Activated CD4-positive, alpha-beta T cell treated with anti-CD3 and anti-CD28 coated beads, Interleukin-2, Interleukin-6, amounts not matched to agents 100 ng/mL and 50 ng/mL, durations not matched to agents 16 hours and 8 hours (primary cell): ENCODE data around the gene GDPD4.

Source experiments
- DNase-seq: peaks from one replicate; pipeline ENCODE4 v3.0.0-alpha.2; 2020

The GDPD4 gene

DNA sequence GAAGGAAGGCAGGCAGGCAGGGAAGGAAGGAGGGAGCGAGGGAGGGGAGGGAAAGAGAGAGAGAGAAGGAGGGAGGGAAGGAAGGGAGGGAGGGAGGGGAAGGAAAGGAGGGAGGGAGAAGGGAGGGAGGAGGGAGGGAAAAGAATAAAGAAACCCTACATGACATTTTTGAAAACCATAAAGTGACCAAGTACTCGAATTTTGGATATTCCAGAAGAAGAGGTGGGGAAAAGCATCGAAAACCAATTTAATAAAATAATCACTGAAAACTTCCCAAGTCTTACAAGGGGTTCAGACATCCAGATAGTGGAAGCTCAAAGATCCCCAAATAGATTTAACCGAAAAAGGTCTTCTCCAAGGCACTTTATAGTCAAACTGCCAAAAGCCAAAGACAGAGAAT lies 11.7 kb downstream of the GDPD4 start:
- DNase-seq, result no peak

DNA sequence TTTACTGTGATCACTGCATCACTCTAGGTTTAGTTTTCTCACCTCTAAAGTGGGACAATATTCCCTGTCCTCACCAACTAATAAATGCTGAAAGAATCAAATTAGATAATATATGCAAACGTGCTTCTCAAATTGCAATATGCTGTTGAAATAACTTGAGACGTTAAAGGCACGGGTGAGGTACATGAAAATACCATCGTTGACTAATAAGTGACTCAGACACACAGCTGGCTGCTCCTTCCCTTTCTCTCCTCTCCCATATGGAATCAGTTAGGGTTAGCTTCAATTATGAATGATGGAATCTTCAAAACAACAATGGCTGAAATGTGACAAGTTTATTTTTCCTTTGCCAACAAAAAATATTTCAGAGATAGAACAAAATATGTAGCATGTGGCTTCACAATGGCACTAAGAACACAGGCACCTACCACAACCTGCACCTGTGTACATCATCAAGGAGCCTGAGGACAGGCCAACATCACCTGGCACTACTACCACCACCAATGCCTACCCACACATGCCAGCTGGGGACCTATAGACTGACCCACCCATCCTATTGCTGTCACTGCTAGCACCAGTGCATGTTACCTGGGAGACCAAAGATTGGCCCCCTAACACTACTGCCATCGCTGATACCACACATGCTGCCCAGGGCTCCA lies 13.7 kb downstream of the GDPD4 start:
- no peak for DNase-seq

DNA sequence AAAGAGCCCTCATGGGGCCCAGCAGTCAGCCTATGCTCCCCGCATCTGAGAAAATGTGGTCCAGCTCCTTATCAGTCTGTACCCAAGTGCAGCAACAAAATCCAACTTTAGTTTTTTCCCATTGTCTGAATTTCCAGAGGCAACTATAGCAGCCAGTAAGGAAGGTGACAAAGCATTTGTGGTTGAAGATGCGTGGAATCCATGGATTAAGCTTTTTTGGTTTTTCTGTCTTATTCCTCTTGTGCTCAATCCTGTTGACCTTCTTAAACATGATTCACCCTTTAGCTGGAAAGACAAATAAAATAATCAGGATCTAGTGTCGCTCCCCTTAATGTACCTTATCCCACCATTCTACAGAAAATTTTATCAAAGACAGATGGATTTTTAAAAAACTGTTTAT lies 14.3 kb downstream of the GDPD4 start:
- DNase-seq, result no peak

DNA sequence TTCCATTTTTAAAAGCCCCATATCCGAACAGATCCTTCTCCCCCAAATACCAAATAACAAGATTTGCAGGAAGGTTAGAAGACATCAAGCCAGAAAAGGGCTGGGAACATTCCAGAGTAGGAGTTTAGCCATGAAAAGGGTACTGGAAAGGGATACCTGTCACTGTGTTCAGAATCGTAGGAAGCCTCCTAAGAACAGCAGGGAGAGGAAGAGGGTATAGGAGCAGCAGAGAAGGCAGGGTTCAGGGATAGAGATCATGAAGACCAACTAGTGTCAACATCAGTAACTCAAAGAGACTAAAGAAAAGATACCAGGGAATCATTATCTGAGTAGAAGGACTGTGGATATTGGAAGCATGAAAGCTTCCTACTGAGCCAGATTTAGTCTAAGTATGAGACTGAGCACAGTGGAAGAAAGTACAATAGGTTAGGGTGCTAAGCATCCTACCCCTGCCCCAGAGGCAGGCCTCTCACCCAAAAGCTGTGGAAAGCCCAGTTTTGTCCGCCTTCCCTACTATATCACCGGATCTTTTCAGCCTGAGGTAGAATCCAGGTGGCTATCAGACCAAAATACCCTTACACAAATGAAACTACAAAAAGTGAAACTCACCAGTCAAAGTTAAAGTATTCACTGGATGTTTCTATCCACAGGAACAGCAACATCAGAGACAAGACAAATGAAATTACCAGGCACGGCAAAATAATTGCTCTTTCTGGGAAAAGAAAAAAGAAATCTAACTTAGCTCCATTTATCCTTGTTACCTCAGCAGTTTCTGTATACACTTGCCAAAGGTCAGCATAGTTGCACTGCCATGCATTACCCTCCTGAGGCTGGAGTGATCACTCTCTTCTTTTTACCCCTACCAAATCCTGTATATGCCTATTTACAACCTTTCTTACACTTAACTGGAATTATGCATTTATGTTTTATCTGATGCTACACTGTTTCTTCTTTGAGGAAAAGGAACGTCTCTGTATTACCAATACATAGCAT lies 16.7 kb downstream of the GDPD4 start:
- no peak for DNase-seq

DNA sequence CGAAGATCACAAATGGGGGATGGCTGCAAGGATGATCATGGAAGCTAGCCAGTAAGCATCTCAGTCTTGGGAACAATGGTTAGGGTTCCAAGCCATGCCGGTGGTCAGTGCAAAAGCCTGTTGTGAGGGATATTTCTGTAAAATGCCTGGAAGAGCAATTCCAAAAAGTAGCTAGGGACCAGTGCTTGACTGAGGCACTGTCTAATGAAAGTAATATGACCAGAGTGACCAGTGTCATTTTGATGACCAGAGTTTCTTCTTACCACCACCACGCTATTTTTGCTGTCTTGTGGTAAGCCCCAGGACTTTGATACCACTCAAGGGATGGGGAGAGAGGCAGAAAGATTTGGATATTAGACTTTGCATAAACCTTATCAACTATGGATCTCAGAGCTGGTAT lies 18.4 kb downstream of the GDPD4 start:
- no peak for DNase-seq

DNA sequence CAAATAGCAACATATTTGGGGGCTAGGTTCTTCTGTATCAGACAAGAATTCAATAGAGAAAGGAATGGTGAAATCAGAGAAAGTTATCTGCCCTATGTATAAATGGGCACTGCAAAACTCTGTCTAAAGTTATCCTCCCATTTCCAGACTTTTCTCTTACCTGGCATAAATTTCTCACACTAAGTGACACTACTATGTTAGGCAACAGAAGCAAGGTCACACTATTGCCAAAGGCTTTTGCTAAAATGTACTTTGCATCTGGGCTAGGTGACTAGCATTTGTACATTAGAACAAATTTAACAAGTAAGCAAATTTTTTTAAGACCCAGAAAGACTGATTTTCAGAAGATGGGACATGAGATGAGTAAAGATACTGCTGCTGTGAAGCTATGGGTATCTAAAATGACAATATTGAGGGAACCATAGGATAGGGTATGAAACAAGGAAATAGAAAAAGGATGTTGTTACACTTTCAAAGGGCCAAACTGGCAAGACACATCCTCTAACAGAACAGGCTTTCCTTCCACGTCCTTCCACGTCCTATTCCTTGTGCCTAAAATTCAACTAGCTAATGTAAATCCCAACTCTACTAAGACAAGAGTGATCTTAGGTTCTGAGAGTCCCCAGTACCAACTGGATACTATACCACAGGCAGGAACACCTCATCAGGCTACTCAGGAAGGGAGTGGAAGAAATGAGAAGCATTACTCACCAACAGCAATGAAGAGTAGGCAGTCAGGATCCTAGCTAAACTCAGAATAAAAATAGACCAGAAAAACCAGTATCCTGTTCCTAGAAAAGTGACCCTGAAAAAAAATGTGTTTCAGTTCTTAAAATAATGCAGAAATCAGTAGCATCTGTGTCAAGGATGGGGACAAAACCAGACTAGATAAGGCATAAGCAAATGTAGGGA lies 22.6 kb downstream of the GDPD4 start:
- DNase-seq, result no peak

DNA sequence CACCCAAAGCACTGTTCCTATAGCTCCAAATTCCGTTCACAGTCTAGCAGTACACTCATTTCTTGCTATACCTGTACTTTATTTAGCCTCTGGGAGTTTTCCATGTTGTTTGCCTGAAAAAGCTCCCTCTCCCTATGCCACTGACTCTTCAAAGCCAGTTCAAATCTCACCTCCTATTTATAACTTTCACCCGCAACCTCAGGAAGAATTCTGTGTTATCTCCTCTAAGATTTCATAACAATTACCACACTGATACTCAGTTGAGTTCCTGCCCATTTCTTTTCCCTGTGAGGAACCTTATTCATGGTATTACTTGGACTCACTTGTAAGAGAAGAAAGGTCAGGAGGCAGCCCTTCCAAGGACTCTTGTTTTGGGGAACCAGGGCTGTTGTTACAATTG lies 25.2 kb downstream of the GDPD4 start:
- DNase-seq, result no peak

DNA sequence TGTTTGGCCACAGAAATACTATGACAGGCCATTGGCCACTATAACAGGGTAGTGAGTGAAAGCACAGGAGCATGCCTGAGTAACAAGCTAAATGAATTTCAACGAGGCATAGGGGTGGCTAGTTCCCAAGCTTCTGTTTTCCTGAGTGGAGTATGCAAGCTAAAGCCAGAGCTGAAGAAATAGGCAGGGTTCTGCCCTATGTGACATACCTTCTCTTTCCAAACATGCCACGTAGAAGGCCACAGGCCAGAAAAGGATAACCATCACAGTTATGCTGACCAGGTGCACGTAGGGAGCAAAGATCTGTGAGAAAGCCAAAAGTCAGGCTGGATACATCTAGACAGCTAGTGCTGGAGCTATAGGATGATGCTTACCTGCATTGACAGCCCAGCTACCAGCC lies 30.6 kb downstream of the GDPD4 start:
- DNase-seq, result no peak

DNA sequence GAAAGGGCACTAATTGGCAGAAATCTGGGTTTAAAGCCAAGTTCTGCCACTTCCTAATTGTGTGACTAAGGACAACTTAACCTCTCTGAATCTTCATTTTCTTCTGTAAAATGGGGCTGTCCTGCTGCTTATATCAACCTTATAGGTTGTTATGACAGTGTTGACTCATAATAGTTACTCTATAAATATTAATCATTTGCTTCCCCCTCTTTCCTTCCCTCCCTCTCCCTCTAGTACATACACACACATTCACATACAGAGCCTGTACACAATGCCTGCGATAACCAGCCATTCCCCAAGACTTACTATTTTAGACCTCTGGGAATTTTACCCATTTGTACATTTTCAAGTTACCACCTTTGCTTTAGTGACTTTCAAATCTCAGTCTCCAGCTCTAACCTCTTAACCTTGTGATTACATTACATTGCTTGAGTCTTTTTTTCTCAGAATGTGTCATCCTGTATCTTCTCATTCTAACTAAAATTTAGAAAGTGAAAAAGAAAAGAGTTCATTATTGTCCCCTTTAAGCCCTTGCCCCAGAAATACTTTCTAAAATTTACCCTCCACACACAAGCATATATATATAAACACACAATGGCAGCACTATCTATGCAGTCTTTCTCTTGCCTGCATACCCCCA lies 31.9 kb downstream of the GDPD4 start:
- peak; percentile 4 for DNase-seq

DNA sequence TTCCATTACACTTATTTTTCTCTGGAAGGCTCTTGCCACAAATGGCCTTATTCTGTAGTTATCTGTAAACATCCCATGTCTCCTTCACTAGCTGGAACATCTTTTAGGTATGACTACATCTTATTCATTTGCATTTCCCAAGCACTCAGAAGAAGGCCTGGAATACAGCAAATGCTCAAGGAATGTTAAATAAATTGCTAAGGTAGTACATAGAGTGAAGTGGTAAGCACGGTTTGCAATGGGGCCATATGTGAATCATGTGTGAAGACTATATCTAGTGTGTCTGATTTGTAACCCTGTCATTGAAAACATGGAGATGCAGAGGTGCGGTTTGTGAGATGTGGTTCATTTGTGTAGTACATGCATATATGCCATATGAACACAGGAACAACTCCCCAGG lies 33.5 kb downstream of the GDPD4 start:
- DNase-seq, result no peak

DNA sequence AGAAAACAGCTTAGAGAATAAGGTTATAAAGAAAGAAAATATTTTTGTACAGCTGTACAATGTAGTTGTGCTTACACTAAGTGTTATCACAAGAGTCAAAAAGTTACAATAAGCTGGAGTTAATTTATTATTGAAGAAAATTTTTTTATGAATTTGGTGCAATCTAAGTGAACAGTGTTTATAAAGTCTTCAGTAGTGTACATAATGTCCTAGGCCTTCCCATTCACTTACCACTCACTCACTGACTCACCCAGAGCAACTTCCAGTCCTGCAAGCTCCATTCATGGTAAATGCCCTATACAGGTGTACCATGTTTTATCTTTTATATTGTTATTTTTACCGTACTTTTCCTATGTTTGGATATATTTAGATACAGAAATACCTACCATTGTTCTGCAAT lies 34.7 kb downstream of the GDPD4 start:
- DNase-seq, result no peak

DNA sequence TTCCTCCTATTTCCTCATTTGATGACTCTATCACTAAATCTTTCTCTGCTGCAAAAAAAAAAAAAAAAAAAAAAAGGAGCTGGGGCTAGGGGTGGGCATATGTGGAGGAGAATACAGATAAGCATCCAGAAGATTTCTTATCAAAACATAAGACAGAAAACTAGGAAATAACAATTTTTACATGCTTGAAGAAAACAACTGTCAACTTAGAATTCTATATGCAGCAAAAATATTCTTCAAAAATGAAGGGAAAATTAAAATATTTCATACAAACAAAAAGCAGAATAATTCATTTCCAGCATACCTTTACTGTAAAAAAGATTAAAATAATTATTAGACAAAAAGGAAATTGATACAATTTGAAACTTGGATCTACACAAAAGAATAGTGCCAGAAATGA lies 38.7 kb downstream of the GDPD4 start:
- no peak for DNase-seq

DNA sequence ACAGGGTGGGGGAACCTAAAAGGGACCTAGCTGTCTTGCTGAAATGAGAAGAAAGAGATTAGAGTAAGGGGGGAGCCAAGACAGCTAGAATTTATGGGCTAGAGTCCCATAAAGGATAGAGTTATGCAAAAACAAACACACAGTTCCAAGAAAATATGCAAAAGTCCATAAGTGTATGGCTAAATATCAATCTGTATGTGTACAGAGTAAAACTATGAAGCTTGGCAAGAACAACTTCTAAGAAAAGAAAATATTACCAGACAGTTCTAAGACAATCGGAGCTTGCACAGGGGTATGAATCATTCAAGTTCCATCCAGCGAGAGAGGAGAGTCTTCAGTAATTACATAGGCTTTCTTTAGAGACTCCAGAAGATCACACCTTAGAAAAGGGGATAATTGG lies 41.8 kb downstream of the GDPD4 start:
- DNase-seq, result no peak

DNA sequence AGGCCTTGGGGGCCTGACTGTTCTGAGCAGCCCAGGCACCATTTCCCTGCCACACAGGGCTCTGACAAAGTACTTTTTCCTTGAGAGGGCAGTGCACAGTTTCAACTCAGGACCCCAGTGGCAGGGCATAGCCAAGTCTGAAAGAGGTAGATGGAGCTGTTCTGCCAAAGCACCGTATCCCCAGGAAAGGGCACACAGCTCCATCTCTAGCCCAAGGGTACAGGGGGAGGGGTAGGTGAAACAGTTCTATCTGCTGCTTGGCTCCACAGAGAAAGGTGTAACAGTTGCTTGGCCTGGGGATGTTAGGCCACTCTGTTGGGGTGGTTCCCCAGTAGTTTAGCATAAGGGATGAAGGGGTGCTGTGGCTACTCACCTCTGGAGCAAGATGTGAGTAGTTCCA lies 47.8 kb downstream of the GDPD4 start:
- DNase-seq, result no peak

DNA sequence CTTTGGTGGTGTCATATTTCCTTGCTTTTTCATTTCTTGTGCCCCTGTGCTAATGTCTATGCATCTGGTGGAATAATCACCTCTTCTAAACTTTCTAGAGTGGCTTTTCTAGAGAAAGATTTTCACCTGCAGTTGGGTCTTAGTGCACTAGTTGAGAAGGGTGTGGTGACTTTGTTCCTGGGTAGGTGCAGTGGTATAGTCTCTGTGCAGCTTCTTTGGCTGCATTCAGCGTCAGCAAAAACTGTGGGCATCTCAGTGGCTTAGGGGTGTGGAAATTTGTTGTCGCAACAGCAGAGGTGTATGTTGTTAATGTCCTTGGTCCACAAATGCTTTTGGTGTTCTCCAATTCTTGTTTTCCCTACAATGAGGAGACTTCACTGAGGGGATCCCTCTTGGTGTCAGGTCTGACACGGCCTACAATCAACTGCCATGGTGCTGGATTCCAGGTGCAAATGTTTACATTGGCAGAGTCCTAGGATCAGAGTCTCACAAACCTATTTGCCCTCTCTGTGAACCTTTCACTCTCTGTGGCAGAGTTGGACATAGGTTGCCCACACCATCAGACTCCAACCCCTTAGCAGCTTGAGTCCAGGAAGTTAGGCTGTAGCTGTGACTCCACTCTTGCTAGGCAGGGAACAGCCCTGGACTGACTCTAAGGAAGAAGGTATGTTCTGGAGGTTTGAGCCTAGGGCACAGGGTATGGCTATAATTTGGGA lies 48.8 kb downstream of the GDPD4 start:
- no peak for DNase-seq

DNA sequence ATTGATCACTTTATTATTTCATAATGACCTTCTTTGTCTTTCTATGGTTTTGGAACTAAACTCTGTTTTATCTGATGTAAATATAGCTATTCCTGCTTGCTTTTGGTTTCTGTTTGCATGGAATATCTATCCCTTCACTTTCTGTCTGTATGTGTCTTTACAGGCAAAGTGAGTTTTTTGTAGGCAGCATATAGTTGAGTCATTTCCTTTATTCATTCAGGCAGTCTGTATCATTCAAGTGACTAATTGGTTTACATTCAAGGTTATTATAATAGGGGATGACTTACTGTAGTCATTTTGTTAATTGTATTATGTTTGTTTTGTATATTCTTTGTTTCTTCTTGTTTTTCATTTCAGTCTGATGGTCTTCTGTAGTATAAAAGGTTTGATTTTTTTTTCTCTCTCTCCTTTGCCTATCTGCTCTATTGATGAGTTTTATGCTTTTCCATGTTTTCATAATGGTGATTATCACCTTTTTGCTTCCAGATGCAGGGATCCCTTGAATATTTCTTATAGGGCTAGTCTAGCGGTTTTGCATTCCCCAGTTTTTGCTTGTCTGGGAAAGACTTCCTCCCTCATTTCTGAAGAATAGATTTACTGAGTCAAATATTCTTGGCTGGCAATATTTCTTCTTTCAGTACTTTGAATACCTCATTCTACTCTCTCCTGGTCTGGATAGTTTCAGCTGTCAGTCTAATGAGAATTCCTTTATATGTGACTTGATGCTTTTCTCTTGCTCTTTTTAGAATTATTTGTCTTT lies 50.4 kb downstream of the GDPD4 start:
- DNase-seq, result peak; percentile 23

DNA sequence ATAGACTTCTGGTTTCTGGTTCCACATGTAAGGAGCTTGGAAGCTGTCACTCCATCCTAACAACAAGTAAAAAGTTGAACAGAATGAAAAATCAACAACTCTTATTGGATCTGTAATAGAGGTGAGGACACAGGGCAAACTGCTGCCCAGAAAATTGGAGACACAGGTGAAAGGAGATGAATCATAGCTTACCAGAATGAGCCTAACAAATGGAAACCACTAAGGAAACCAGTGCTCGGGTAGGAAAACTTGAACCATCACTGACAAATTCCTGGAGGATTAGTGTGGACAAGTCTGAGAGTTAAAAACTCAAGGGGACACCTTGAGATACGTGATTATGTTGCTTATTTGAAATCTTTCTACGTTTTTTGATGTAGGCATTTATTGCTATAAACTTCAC lies 52.1 kb downstream of the GDPD4 start:
- DNase-seq, result no peak

DNA sequence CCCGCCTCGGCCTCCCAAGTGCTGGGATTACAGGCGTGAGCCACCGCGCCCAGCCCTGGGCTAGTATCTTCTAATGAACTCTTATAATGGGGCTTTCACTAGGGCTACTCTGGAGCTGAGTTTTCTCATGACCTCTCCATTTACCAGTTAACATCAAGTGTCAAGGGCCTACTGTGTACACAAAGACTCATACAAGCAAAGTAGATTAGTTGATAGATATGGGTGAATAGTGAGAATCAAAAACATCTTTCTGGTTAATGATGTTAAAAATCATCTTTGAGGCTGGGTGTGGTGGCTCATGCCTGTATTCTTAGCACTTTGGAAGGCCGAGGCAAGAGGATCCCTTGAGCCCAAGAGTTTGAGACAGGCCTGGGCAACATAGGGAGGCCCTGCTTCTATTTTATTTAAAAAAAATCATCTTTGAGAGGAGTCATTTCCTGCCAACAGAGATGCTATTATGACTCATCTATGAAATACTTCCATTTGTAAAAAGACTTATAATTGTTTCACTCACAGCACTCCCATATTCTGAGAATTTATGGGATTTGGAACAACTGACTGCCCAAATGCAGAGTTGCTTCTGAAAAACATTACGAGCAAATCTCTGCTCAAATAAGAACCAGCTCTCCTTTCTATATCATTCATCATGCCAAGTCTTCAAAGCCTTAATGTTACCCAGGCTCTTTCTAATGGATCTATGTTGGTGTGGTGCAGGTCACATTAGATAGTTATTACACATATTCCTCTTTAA lies 57.0 kb downstream of the GDPD4 start:
- peak; percentile 1 for DNase-seq

DNA sequence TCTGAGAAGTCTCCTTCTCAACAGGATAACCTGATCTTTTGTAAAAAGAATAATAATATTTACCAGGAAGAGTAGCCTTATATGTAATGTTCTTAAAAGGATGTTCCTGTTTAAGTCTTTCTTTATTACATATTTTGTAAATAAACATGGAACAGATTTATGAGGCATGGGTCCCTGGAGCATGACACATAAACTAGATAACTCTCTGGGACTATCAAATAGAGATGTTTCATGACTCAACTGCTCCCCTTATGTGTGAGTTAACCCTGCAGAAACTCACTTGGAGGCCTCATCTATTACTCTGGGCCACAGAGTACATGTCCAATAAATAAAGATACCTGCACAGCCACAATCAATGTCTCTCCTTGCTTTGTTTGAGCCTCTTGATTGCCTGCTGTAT lies 64.6 kb downstream of the GDPD4 start:
- DNase-seq, result no peak

DNA sequence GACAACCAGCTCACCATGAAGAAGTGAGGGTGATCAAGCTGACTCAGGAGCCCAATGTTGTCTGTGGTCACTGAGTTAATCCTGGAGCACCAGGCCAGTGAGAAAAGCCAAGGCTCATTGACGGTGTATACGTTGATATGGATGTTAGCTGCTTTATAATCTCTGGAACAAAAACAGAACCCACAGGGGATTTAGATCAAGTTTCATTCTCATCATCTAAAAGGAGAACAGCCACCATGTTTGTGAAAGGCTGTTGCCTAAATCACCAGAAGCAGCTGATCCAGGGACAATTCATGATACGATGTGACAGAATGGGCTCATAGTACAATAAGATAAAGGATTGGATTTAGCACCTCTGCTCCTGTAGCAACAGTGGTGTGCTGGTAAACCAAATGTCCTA lies 68.5 kb downstream of the GDPD4 start:
- no peak for DNase-seq

DNA sequence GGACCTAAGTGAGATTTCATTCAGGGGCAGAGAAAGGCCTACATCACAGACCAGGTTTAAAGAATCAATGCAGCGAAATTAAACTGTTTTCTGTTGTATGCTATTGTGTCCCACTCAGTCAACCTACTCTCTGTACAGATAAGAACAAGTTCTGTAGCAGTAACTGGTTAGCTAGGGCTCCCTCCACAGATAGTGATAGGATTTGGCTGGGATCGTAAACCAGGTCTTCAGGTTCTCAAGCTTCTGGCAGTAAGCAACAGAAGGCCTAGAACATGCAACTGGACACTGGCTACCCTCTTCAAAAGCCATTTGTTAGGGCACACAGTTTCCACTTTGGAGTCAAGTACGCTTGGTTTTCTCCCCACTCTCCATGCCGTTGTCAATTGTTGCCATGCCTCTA lies 69.2 kb downstream of the GDPD4 start:
- no peak for DNase-seq
